ENCODE data around the gene SLC27A5. TPM values are rescaled to one million over a fixed set of nuclear protein-coding genes. Genes with fewer than 3 reads are reported as not detected.

The SLC27A5 gene
- total and polyA plus RNA-seq, 2 experiments from 2014 or later: 16.2 to 35.5 TPM

GRCh38 chr19:58551123-58551497, 39.3 kb upstream of the SLC27A5 start:
- peaks cover 35% of the 10 kb centered on the region for H3K4me1 Mint-ChIP-seq
- Histone ChIP-seq H3K79me2 (replicated peaks; ENCODE audit: insufficient read depth) (peaks cover 23% of the 10 kb centered on the region), H2AFZ (no peak overlapping the region), H3F3A (replicated peaks; ENCODE audit: low read depth) (peaks cover 88% of the 10 kb centered on the region), H3K36me3 (ENCODE audit: insufficient read depth) (peaks cover 51% of the 10 kb centered on the region), H3K4me3 (no peak overlapping the region), H3K27me3 (ENCODE audit: insufficient read depth) (no peaks in the 10 kb centered on the region), H3K9me2 (ENCODE audit: insufficient read depth) (no peaks in the 10 kb centered on the region), H4K20me1 (replicated peaks; ENCODE audit: insufficient read depth) (peaks cover 32% of the 10 kb centered on the region), H3K27ac (ENCODE audit: low read depth) (no peak overlapping the region), H3K4me1 (ENCODE audit: insufficient read depth) (peaks cover 20% of the 10 kb centered on the region), H3K4me2 (no peak overlapping the region)
- DNase-seq (ENCODE audit: low spot score) (no peak), ATAC-seq (no peak)
- no peak overlapping the region for H3K27ac Mint-ChIP-seq
- H3K36me3 Mint-ChIP-seq (ENCODE audit: low read depth): peaks cover 90% of the 10 kb centered on the region
- peaks cover 8% of the 10 kb centered on the region; the same call in 2 of the 3 replicates for H3K9me3 Mint-ChIP-seq
- peaks cover 32% of the 10 kb centered on the region for H3K27me3 Mint-ChIP-seq (ENCODE audit: insufficient read depth, low read depth, poor library complexity)
- H3K4me3 Mint-ChIP-seq: no peak overlapping the region; the same call in 2 of the 3 replicates
- no peak for TF ChIP-seq POLR2AphosphoS5 (IDR thresholded peaks at IDR 0.05; ENCODE audit: low read depth)
- no peak for TF ChIP-seq REST (IDR thresholded peaks at IDR 0.05; ENCODE audit: unreplicated experiment)
- TF ChIP-seq ZNF114 (CRISPR knock-in tag; IDR thresholded peaks at IDR 0.05): no peak
- no peak for TF ChIP-seq ETS1 (IDR thresholded peaks at IDR 0.05)
- no peak for TF ChIP-seq ZNF331 (CRISPR knock-in tag; IDR thresholded peaks at IDR 0.05; ENCODE audit: low read depth)
- TF ChIP-seq CTCF (conservative IDR thresholded peaks at IDR 0.05; ENCODE audit: low read depth in 2 of 2): no peak

- peaks cover 8% of the 10 kb centered on the region for H3K9me3 Mint-ChIP-seq
- Histone ChIP-seq H2AFZ (no peak overlapping the region), H3K27me3 (ENCODE audit: insufficient read depth) (no peaks in the 10 kb centered on the region), H3K27ac (ENCODE audit: low read depth) (no peak overlapping the region), H4K20me1 (replicated peaks; ENCODE audit: insufficient read depth) (peaks cover 37% of the 10 kb centered on the region), H3K9me2 (ENCODE audit: insufficient read depth) (no peaks in the 10 kb centered on the region), H3K4me2 (no peak overlapping the region), H3F3A (replicated peaks; ENCODE audit: low read depth) (peaks cover 90% of the 10 kb centered on the region), H3K36me3 (ENCODE audit: insufficient read depth) (peaks cover 51% of the 10 kb centered on the region), H3K4me3 (no peak overlapping the region), H3K4me1 (ENCODE audit: insufficient read depth) (peaks cover 24% of the 10 kb centered on the region), H3K79me2 (replicated peaks; ENCODE audit: insufficient read depth) (peaks cover 28% of the 10 kb centered on the region)
- no peak overlapping the region; the same call in 2 of the 3 replicates for H3K4me3 Mint-ChIP-seq
- H3K27me3 Mint-ChIP-seq (ENCODE audit: insufficient read depth, low read depth, poor library complexity): peaks cover 35% of the 10 kb centered on the region
- H3K4me1 Mint-ChIP-seq: peaks cover 39% of the 10 kb centered on the region
- H3K27ac Mint-ChIP-seq: no peak overlapping the region
- ATAC-seq (no peak), DNase-seq (ENCODE audit: low spot score) (no peak)
- H3K36me3 Mint-ChIP-seq (ENCODE audit: low read depth): peaks cover 90% of the 10 kb centered on the region
- no peak for TF ChIP-seq ZNF114 (CRISPR knock-in tag; IDR thresholded peaks at IDR 0.05)
- no peak for TF ChIP-seq EZH2phosphoT487 (IDR thresholded peaks at IDR 0.05; ENCODE audit: unreplicated experiment)
- no peak for TF ChIP-seq ETS1 (IDR thresholded peaks at IDR 0.05)
- TF ChIP-seq JUNB (IDR thresholded peaks at IDR 0.05; ENCODE audit: unreplicated experiment): no peak
- TF ChIP-seq NANOG (IDR thresholded peaks at IDR 0.05; ENCODE audit: borderline replicate concordance): no peak
- no peak for TF ChIP-seq REST (IDR thresholded peaks at IDR 0.05; ENCODE audit: unreplicated experiment)
These were observed 38.8 kb upstream of the SLC27A5 start for GRCh38 chr19:58550362-58551122.

Measured in GM23338 (cell line).